ENCODE measurements around the gene ZNF740. TPM values are rescaled to one million over a fixed set of nuclear protein-coding genes. Genes with fewer than 3 reads are reported as not detected.

ZNF740 gene
- polyA plus RNA-seq, 1 donor (not counting 4 experiments of a cell fraction or from before 2014, with no cell fraction given): 11.8 TPM

GRCh38 chr12:53145383-53146260 lies 34.9 kb upstream of the ZNF740 start:
- Histone ChIP-seq H3K9me3 (ENCODE audit: control insufficient read depth, low read depth, low read length) (no peaks in the 10 kb centered on the region), H3K4me1 (ENCODE audit: control insufficient read depth, extremely low read depth, insufficient read depth, low read length) (no peaks in the 10 kb centered on the region), H4K20me1 (ENCODE audit: control insufficient read depth, extremely low read depth, insufficient read depth, low read length) (no peaks in the 10 kb centered on the region), H2AFZ (ENCODE audit: control insufficient read depth, low read length) (no peak overlapping the region), H3K79me2 (ENCODE audit: control insufficient read depth, insufficient read depth, low read length) (no peaks in the 10 kb centered on the region), H3K4me2 (ENCODE audit: control insufficient read depth, extremely low read depth, insufficient read depth, low read depth, low read length) (no peak overlapping the region), H3K27me3 (ENCODE audit: control insufficient read depth, extremely low read depth, insufficient read depth, low read length) (no peaks in the 10 kb centered on the region), H3K4me3 (ENCODE audit: control insufficient read depth in 2 of 3, extremely low read depth in 1 of 3, insufficient read depth in 2 of 3, low read depth in 1 of 3, low read length in 3 of 3) (no peak overlapping the region), H3K9ac (ENCODE audit: control insufficient read depth, extremely low read depth, insufficient read depth, low read length) (no peak overlapping the region), H3K36me3 (ENCODE audit: control insufficient read depth in 2 of 2, extremely low read depth in 1 of 2, insufficient read depth in 2 of 2, low read length in 2 of 2) (no peaks in the 10 kb centered on the region), H3K27ac (ENCODE audit: control insufficient read depth, insufficient read depth, low read length) (no peak overlapping the region), H3K9me1 (ENCODE audit: control insufficient read depth, extremely low read depth, insufficient read depth, low read length) (no peaks in the 10 kb centered on the region)
- DNase-seq (ENCODE audit: low read depth, low spot score): no peak
- no peak for TF ChIP-seq EZH2 (IDR thresholded peaks at IDR 0.05; ENCODE audit: low read length)
- TF ChIP-seq, protein P1, sequence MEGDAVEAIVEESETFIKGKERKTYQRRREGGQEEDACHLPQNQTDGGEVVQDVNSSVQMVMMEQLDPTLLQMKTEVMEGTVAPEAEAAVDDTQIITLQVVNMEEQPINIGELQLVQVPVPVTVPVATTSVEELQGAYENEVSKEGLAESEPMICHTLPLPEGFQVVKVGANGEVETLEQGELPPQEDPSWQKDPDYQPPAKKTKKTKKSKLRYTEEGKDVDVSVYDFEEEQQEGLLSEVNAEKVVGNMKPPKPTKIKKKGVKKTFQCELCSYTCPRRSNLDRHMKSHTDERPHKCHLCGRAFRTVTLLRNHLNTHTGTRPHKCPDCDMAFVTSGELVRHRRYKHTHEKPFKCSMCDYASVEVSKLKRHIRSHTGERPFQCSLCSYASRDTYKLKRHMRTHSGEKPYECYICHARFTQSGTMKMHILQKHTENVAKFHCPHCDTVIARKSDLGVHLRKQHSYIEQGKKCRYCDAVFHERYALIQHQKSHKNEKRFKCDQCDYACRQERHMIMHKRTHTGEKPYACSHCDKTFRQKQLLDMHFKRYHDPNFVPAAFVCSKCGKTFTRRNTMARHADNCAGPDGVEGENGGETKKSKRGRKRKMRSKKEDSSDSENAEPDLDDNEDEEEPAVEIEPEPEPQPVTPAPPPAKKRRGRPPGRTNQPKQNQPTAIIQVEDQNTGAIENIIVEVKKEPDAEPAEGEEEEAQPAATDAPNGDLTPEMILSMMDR (optimal IDR thresholded peaks at IDR 0.05 in 1 of 3, IDR thresholded peaks at IDR 0.05 in 1 of 3, conservative IDR thresholded peaks at IDR 0.05 in 1 of 3; ENCODE audit: extremely low read depth in 1 of 3, insufficient read depth in 2 of 3, low read length in 3 of 3): no peak
- FAIRE-seq: no peak
- dilution Hi-C loops (cut with MboI; ENCODE audit: extremely low pct_ligation_motif_present, low sequenced_read_pairs): no loop called here

DNA sequence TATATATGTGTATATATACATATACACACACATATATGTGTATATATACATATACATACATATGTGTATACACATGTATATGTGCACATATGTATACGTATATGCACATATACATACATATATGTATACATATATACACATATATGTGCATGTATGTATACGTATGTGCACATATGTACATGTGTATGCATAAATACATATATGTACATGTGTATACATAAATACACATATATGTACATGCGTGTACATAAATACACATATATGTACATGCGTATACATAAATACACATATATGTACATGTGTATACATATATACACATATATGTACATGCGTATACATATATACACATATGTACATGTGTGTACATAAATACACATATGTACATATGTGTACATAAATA lies 33.3 kb upstream of the ZNF740 start:
- no peaks in the 10 kb centered on the region for H3K9me3 ChIP-seq (ENCODE audit: control insufficient read depth, low read depth, low read length)
- DNase-seq (ENCODE audit: low read depth, low spot score) (no peak), FAIRE-seq (no peak)
- H3K4me3 ChIP-seq (ENCODE audit: control insufficient read depth in 2 of 3, extremely low read depth in 1 of 3, insufficient read depth in 2 of 3, low read depth in 1 of 3, low read length in 3 of 3): no peak overlapping the region
- H3K36me3 ChIP-seq (ENCODE audit: control insufficient read depth in 2 of 2, extremely low read depth in 1 of 2, insufficient read depth in 2 of 2, low read length in 2 of 2): no peaks in the 10 kb centered on the region
- H3K4me2 ChIP-seq (ENCODE audit: control insufficient read depth, extremely low read depth, insufficient read depth, low read depth, low read length): no peak overlapping the region
- H2AFZ ChIP-seq (ENCODE audit: control insufficient read depth, low read length): no peak overlapping the region
- H3K27me3 ChIP-seq (ENCODE audit: control insufficient read depth, extremely low read depth, insufficient read depth, low read length): no peaks in the 10 kb centered on the region
- H3K9ac ChIP-seq (ENCODE audit: control insufficient read depth, extremely low read depth, insufficient read depth, low read length): no peak overlapping the region
- H3K27ac ChIP-seq (ENCODE audit: control insufficient read depth, insufficient read depth, low read length): no peak overlapping the region
- H3K4me1 ChIP-seq (ENCODE audit: control insufficient read depth, extremely low read depth, insufficient read depth, low read length): no peaks in the 10 kb centered on the region
- H3K79me2 ChIP-seq (ENCODE audit: control insufficient read depth, insufficient read depth, low read length): no peaks in the 10 kb centered on the region
- no peak for TF ChIP-seq EZH2 (IDR thresholded peaks at IDR 0.05; ENCODE audit: low read length)
- TF ChIP-seq, protein P1 (optimal IDR thresholded peaks at IDR 0.05 in 1 of 3, IDR thresholded peaks at IDR 0.05 in 1 of 3, conservative IDR thresholded peaks at IDR 0.05 in 1 of 3; ENCODE audit: extremely low read depth in 1 of 3, insufficient read depth in 2 of 3, low read length in 3 of 3): no peak
- no peaks in the 10 kb centered on the region for H4K20me1 ChIP-seq (ENCODE audit: control insufficient read depth, extremely low read depth, insufficient read depth, low read length)
- no peaks in the 10 kb centered on the region for H3K9me1 ChIP-seq (ENCODE audit: control insufficient read depth, extremely low read depth, insufficient read depth, low read length)
- dilution Hi-C loops (cut with MboI; ENCODE audit: extremely low pct_ligation_motif_present, low sequenced_read_pairs): no loop called here
